Measurements from ENCODE around the gene HSPB3. TPM values are rescaled to one million over a fixed set of nuclear protein-coding genes. Genes with fewer than 3 reads are reported as not detected.

Gene HSPB3
- 0.13 and 0.54 TPM in 2 replicates for total RNA-seq

GRCh38 chr5:54455413-54456157, at the start of gene HSPB3:
HSPB3 (plus strand) TSS chr5:54455699; CDS start chr5:54455790, 91 bp downstream.

Other genes with a start within 250 kb of the HSPB3 start
- 14.8 and 17.9 TPM in 2 replicates for gene ARL15, start 145.1 kb upstream of the HSPB3 start, total RNA-seq
- gene SNX18, start 62.1 kb downstream of the HSPB3 start, total RNA-seq = 44.0 and 44.4 TPM in 2 replicates